Mesothelial cell of epicardium (in vitro differentiated cells): ENCODE measurements around the gene RNU1-3. TPM values are rescaled to one million over a fixed set of nuclear protein-coding genes. Genes with fewer than 3 reads are reported as not detected.
"Not testable (repeated sequence)": the region's sequence is repeated elsewhere in the genome, so short reads cannot be mapped to it uniquely, and the experiment has no call there.

Experiments used
- DNase-seq, 2 experiments: peaks; one replicate each; pipeline ENCODE4 v3.0.0; 2021; ENCODE audit warnings: low spot score in 2 of 2; ENCODE audit not compliant: unreplicated experiment in 2 of 2
- H3K27ac Mint-ChIP-seq: 2 replicates; pipeline ENCODE4 v1.8.0; 2021; ENCODE audit warnings: mixed read lengths
- H3K27me3 Mint-ChIP-seq: 2 replicates; pipeline ENCODE4 v1.8.0; 2021; ENCODE audit warnings: low read depth, mixed read lengths
- H3K36me3 Mint-ChIP-seq: 2 replicates; pipeline ENCODE4 v1.8.0; 2021; ENCODE audit warnings: mixed read lengths
- H3K4me1 Mint-ChIP-seq: 2 replicates; pipeline ENCODE4 v1.8.0; 2021; ENCODE audit warnings: mixed read lengths
- H3K4me3 Mint-ChIP-seq: 2 replicates; pipeline ENCODE4 v1.8.0; 2021; ENCODE audit warnings: mild to moderate bottlenecking, moderate library complexity, mixed read lengths
- H3K9me3 Mint-ChIP-seq: 2 replicates; pipeline ENCODE4 v1.8.0; 2021; ENCODE audit warnings: mixed read lengths
- total RNA-seq: library from RNA; stranded (reverse); gene quantifications from 3 replicates; pipeline ENCODE4 v1.2.1, GENCODE V29; 2021

The RNU1-3 gene
- total RNA-seq, 1 donor from 2014 or later: 3,945 TPM

DNA sequence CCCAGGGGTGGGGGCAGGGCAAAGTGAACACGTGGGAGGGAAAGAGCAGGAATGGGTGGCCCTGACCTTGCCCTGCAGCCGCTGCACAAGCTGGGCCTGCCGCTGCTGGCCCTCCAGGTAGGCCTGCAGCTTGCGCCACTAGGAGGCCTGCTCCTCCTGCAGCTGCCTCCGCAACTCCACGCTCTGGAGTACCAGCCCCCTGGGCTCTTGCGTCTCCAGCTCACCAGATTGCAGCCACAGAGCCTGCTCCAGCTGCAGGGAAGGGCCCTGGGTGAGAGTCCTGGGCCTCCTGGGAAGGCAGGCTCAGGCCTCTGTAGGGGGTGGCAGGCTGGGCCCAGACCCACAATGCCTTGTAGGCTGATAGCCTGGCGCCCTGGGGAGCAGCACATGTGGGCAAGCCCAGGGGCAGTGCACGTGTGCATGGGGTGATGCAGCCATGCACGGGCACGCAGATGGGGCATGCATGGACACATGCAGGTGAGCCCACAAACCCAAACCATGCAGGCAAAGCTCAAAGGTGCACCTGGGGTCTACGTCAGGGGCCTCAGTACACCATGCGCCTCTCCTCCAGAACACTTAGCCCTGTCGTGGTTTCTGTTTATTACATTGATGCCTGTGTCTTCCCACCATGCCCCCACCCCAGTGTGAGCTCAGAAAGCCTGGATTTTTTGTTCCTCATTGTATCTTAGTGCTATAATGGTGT, 9.6 kb downstream of the RNU1-3 start:
- H3K36me3 Mint-ChIP-seq, DNase-seq, H3K4me1 Mint-ChIP-seq, H3K4me3 Mint-ChIP-seq, H3K9me3 Mint-ChIP-seq, H3K27ac Mint-ChIP-seq, H3K27me3 Mint-ChIP-seq: not testable (repeated sequence)

GRCh38 chr1:16656574-16656973, 10.2 kb downstream of the RNU1-3 start:
- not testable (repeated sequence) for H3K9me3 Mint-ChIP-seq, H3K4me3 Mint-ChIP-seq, H3K36me3 Mint-ChIP-seq, H3K27me3 Mint-ChIP-seq, H3K27ac Mint-ChIP-seq, H3K4me1 Mint-ChIP-seq, DNase-seq

GRCh38 chr1:16651560-16651959, 15.2 kb downstream of the RNU1-3 start:
- H3K9me3 Mint-ChIP-seq, H3K27ac Mint-ChIP-seq, H3K4me1 Mint-ChIP-seq, H3K36me3 Mint-ChIP-seq, H3K4me3 Mint-ChIP-seq, H3K27me3 Mint-ChIP-seq, DNase-seq: not testable (repeated sequence)

DNA sequence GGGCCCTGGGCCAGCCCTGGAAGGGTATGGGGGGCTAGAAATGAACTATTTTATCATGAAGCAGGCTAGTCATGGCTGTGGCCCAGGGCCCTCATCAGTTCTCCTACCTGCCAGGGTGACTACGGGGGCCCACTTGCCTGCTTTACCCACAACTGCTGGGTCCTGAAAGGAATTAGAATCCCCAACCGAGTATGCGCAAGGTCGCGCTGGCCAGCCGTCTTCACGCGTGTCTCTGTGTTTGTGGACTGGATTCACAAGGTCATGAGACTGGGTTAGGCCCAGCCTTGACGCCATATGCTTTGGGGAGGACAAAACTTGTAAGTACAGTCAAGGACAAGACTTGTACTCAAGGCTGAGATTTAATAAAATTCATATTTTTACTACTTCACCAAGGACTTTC, 16.8 kb downstream of the RNU1-3 start:
- peak in 1 of 2 experiments; percentile 12 for DNase-seq
- H3K36me3 Mint-ChIP-seq, H3K9me3 Mint-ChIP-seq, H3K27ac Mint-ChIP-seq, H3K4me1 Mint-ChIP-seq, H3K27me3 Mint-ChIP-seq, H3K4me3 Mint-ChIP-seq: not testable (repeated sequence)

- not testable (repeated sequence) for H3K4me3 Mint-ChIP-seq, H3K36me3 Mint-ChIP-seq, H3K27ac Mint-ChIP-seq, H3K27me3 Mint-ChIP-seq, H3K4me1 Mint-ChIP-seq, H3K9me3 Mint-ChIP-seq
- DNase-seq: peak in 1 of 2 experiments; percentile 20
Measured at GRCh38 chr1:16649390-16649789, 17.4 kb downstream of the RNU1-3 start.

DNA sequence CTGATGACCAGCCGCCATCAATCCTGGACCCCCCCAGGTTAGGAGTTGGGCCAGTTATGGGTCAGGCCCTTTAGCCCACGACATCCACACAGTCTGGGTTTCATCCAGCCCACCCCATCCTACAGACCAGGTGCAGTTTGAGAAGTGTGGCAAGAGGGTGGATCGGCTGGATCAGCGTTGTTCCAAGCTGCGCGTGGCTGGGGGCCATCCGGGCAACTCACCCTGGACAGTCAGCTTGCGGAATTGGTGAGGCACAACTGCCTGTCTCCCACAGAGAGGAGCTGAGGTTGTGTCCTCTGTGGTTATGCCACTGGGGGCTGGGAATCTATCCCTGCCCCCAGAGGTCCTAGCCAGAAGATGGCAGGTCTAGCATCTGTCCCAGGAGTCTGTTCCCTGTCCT, 18.0 kb downstream of the RNU1-3 start:
- H3K4me3 Mint-ChIP-seq, H3K27me3 Mint-ChIP-seq, H3K9me3 Mint-ChIP-seq, H3K4me1 Mint-ChIP-seq, H3K27ac Mint-ChIP-seq, H3K36me3 Mint-ChIP-seq, DNase-seq: not testable (repeated sequence)

GRCh38 chr1:16648250-16648649, 18.5 kb downstream of the RNU1-3 start:
- H3K27me3 Mint-ChIP-seq, H3K4me1 Mint-ChIP-seq, H3K36me3 Mint-ChIP-seq, H3K27ac Mint-ChIP-seq, H3K4me3 Mint-ChIP-seq, DNase-seq, H3K9me3 Mint-ChIP-seq: not testable (repeated sequence)

DNA sequence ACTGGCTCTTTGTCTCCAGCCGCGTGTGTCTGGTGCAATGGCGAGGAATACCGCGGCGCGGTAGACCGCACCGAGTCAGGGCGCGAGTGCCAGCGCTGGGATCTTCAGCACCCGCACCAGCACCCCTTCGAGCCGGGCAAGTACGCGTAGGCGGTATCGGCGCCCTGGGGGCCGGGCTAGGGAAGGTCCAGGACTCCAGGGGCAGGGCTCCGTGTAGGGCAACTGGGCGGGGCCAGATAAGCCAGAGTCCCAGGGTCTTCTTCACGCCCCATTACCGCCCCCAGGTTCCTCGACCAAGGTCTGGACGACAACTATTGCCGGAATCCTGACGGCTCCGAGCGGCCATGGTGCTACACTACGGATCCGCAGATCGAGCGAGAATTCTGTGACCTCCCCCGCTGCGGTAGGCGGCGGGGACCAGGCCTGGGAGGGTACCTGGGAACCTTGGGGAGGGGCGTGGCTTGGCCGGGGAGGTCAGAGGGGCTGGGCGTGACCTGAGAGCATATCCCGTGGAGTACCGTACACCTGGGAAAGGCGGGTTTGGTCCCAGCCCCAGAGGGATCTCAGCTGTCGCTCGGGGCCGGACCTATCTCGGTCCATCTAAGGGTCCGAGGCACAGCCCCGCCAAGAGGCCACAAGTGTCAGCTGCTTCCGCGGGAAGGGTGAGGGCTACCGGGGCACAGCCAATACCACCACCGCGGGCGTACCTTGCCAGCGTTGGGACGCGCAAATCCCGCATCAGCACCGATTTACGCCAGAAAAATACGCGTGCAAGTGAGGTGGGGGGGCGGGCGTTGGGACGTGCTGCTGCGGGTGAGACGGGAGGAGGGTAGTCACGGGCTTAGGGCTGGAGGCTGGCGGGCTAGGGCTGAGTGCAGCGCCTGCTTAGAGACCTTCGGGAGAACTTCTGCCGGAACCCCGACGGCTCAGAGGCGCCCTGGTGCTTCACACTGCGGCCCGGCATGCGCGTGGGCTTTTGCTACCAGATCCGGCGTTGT, 19.3 kb downstream of the RNU1-3 start:
- DNase-seq: peak; percentile 40 to 56
- H3K9me3 Mint-ChIP-seq: not testable (repeated sequence)
- peak overlapping the region; percentile 59 for H3K4me3 Mint-ChIP-seq

GRCh38 chr1:16646716-16647115, 20.0 kb downstream of the RNU1-3 start:
- not testable (repeated sequence) for DNase-seq, H3K9me3 Mint-ChIP-seq, H3K27me3 Mint-ChIP-seq, H3K4me1 Mint-ChIP-seq, H3K4me3 Mint-ChIP-seq, H3K36me3 Mint-ChIP-seq, H3K27ac Mint-ChIP-seq

More for the DNA sequence above, 19.3 kb downstream of the RNU1-3 start:
- H3K27ac Mint-ChIP-seq, H3K27me3 Mint-ChIP-seq, H3K4me1 Mint-ChIP-seq, H3K36me3 Mint-ChIP-seq: not testable (repeated sequence)

DNA sequence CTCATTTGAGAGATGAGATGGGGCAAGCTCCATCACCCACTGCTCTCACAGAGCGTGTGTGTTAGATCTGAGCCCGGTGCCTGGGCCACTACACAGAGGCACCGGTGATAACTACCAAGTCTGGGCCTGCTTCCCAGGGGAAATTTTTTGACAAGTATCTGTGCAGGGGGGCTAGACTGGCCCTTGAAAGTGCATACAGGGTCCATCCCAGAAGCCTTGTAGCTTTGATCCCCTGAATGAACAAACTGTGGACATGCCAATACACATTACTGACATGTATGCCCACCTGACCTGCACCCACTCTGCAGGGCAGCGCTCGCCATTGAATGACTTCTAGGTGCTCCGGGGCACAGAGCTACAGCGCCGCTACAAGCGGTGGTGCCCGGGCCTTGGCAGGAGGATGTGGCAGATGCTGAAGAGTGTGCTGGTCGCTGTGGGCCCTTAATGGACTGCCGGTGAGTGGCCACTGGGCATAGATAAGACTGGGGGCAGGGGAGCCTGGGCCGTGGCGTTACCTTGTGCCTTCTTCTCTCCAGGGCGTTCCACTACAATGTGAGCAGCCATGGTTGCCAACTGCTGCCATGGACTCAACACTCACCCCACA, 20.6 kb downstream of the RNU1-3 start:
- H3K36me3 Mint-ChIP-seq, H3K27ac Mint-ChIP-seq, H3K4me1 Mint-ChIP-seq, H3K27me3 Mint-ChIP-seq, H3K9me3 Mint-ChIP-seq: not testable (repeated sequence)
- DNase-seq: peak in 1 of 2 experiments; percentile 16
- peak overlapping the region; percentile 27 for H3K4me3 Mint-ChIP-seq

- not testable (repeated sequence) for H3K9me3 Mint-ChIP-seq, H3K4me1 Mint-ChIP-seq, H3K4me3 Mint-ChIP-seq, H3K27me3 Mint-ChIP-seq, H3K36me3 Mint-ChIP-seq, H3K27ac Mint-ChIP-seq
- DNase-seq: peak; percentile 25 to 62
Measured at GRCh38 chr1:16645271-16646060, 21.3 kb downstream of the RNU1-3 start.
